NCI-H1048 (cell line): ENCODE results near the gene EOGT.
A peak's percentile ranks its signal among the peaks of the same experiment; 100 is the strongest.

Experiments used
- DNase-seq: peaks from one replicate; lab custom pipeline; 2025; lab: John Stamatoyannopoulos, UW

The EOGT gene

DNA sequence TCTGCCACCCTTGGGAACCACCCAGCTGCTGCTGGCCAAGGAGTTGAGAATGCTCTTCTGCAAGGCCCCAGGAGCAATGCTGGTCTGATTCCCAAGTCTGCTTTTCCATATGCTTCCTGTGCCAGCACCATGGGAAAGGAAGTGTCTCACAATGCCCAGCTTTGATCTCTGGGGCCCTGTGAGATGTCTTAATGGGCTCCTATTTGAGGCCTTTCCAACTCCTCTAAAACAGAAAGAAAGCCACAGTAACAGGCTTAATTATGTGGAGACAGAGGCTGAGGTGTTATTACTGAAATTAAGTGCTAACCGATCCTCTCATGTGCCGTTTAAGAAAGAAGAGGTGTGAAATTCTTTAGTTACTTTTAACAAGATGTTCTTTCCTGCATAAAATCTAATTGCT, 4.5 kb downstream of the EOGT start:
- no peak for DNase-seq

GRCh38 chr3:69005791-69006482, 7.5 kb downstream of the EOGT start:
- DNase-seq: no peak

GRCh38 chr3:69005071-69005790, 8.3 kb downstream of the EOGT start:
- DNase-seq: no peak

GRCh38 chr3:69004138-69004537, 9.3 kb downstream of the EOGT start:
- DNase-seq: no peak

- DNase-seq: no peak
These were observed 13.9 kb downstream of the EOGT start for GRCh38 chr3:68999605-69000004.

GRCh38 chr3:68999158-68999557, 14.3 kb downstream of the EOGT start:
- DNase-seq: no peak

DNA sequence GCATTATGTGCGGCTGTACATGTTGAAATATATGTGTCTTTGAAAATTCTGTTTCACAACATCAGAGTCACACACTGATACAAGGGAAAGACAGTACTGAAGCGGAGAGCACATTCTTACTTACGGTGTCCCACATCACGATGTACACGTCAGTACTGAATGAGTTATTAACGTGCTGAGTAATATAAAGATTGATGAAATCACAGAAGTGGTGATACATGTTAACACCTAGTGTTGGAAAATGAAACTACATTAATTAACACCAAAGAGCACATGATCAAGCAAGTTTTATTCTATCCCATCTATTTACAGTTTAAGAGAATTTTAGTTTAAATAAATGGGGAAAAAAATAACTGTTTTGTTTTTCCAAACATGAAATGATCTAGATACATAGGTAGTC, 15.6 kb downstream of the EOGT start:
- no peak for DNase-seq

DNA sequence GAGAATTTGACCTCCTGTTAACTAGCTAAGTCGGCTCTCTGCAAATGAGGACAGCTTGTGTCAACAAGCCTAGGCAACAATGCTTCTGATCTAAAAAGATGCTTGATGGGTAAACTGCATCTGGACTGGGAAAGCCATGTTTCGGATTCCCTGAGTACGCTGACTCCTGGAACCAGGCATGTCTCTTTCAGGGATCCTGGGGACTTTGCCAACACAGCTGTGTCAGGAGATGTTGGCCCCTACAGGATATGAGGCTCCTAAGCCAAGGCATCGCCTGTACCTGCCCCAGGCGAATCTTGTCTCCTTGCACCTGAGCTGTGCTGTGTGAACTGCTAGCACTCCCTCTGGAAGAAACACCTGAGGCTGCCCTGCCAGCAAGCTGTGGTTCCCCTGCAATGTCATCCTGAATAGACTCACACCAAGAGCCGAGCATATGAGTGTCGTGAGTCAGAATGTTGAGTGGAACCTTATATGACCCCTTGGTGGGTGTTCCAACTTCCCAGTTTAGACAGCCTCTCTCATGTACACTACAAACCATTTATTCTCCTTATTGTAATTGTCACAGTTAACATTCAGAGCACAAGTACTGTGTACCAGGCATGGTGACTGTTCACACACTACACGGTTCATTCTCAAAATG, 17.0 kb downstream of the EOGT start:
- DNase-seq: no peak

DNA sequence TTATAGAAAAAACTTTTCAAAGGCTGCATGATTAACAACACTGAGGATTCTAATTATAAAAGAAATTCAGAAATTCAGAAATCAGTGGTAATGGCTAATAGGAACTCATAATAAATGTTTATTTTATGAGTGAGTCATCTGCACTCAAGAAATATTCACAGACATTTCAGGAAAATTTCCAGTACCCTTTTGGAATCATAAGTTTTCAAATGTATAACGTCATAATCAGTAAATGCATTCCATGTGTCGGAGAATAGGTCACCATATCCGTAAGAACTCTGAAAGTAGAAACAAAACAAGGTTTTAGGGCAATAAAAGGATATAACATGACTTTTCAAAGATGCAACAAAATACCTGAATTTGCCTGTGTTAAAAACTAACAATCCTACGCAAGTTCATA, 24.7 kb downstream of the EOGT start:
- no peak for DNase-seq

- no peak for DNase-seq
These were observed 26.2 kb downstream of the EOGT start for GRCh38 chr3:68987322-68987721.

DNA sequence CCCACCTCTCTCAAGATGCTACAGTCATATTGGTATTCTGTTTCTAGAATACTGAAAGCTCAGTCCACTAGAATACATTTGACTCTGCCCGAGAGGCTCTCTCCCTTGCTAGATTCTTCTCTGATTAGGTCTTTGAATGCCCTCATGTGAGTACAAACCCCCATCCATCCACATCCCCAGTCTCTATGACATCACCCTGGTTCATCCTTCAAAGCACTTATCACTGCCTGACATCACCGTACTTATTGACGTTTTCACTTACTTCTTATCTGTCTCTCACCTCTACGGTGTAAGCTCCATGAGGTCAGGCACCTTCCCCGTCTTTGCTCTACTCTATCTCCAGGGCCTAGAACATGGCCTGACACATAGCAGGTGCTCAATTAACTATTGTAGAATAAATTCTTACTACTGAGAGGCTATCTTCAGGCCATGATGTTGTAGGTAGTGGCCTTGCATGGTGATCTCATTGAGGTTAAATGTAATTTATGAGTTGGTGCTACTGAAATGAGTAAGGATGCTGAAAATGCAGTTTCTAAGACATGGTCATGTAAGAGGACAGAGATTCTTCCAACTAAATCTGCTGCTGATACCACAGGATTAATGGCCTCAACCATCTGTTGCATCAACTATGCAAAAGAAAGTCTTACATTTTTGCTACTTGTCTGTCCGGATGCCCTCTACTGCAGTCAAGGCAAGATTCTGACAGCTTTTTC, 26.8 kb downstream of the EOGT start:
- DNase-seq: no peak

DNA sequence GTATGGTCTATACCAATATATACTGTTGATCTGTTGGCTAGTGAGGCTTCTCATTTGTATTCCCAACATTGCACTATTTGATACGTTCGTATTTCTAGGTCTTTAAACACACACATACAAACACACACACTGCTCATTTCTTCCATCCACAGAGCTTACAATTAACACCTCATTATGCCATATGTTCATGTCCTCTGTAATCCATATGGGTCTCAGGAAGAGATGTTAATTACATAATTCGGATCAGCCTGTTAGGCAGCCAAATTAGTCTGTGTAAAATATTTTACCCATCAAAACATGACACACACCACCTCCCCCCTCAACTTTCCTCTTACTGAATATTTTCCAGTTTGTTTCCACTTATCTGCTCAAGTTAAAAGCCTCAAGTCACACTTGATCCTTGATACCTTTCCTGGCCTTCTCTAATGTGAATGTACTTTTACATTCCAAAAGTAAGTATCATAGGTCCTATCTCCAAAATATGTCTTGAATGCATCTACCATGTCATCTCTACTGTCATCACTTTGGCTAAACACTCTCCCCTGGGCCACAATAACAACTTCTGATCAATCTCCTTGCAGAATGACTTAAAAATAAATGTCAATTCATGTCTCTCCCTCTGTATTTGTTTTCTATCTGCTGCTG, 28.2 kb downstream of the EOGT start:
- DNase-seq: no peak

DNA sequence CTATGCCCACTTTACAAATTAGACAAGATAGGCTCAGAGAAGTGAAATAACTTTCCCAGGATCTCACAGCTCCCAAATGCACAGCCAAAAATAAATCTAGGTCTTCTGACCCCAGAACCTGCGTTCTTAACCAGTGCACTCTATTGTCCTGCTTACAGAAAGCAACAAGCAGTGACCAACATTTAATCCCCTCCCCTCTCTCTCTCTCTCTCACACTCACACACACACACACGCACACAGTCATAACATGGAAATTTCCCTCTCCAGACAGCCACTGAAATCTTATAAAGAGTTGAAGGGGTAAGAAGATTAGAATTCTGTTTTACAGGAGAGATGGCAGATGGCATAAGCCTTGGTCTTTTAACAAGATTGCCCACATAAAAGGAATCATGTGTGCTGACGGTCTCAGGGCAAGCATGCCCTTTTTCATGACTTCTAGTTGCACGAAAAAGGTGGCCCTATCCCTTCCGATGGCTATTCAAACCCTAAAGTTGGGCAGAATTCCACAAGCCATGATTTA, 29.4 kb downstream of the EOGT start:
- DNase-seq: no peak

DNA sequence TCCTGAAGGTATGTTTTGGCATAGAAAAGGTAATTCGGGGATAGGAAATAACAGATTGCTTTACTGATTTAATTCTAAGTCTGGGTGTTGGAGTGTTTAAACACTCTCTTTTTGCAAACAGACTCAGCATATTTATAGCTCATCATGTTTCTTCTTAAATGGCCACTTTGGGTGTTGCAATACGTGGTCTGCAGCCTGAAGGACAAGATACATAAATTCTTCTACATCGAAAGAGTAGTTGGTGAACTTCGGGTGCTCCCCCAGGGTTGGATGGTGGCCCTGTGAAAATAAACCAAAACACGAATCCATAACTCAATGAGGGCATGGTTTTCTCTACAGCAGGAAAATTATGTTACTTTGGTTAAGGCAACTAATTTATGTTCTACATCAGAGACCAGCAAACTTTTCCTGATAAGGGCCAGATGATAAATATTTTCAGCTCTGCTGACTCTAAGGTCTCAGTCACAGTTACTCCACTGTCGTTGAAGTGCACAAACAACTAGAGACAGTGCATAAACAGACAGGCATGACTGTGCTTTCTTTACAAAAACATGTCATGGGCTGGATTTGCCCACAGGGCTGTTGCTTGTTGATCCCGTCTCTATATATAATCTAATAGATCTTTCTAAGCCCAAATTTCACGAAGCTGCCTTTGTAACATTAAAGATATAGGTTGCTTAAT, 35.9 kb downstream of the EOGT start:
- DNase-seq: no peak

- DNase-seq: no peak
These were observed 38.8 kb downstream of the EOGT start for GRCh38 chr3:68974711-68975110.

DNA sequence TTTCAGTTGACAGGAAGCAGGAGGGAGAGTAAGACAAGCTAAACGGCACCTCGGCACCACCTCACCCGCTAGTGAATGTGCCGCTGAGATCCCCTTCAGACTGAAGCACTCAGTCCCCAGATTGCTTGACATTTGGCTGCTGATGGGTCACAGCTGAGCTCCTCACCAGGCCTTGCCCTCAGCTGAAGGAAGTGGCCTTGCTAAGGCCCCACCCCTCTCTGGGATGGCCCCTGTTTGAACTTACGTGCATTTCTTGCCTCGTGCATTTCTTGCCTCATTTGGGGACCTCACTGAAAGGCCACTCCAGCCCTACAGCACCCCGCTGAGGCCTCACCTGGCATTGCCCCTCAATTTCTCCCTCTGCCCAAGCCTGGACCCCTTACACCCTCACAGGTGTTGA, 39.8 kb downstream of the EOGT start:
- DNase-seq: no peak

- peak; percentile 10 for DNase-seq
These were observed 41.0 kb downstream of the EOGT start for GRCh38 chr3:68972358-68972979.

GRCh38 chr3:68964694-68965093, 48.8 kb downstream of the EOGT start:
- no peak for DNase-seq

- DNase-seq: no peak
These were observed 49.6 kb downstream of the EOGT start for GRCh38 chr3:68963891-68964290.

DNA sequence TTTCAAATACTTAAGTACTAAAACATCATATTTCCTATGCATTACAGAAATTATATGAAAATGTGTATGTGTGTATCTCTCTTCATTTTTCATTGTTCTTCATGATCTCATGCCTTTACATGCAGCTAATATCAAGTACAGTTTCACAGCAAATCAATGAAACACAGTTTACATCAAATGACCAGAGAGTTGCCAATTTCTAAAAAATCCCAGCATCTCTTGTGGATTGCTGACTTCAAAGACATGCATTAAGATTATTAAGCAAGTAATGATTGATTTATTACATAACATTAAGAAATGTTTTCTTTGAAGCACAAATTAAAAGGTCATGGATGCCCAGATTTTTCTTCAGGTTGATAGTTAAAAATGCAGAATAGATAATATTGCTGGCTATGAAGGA, 50.1 kb downstream of the EOGT start:
- no peak for DNase-seq

DNA sequence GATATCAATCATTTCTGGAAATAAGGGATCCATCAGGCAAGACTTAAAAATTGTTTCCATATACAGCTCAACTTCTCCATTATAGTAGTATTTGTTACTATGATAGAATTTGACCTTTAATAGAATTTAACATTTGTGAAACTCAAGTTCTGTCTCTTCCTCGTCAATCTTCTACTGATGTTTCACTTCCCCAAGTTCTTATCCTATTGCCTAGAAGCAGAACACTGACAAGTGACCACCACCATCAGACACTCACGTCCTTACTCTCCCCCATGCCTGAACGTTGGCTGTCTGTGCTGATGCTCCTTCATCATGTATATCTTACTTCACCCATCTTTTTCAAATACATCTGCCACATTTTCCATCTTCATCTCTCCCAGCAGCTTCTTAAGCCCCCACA, 54.6 kb downstream of the EOGT start:
- DNase-seq: no peak
